ENCODE measurements around the gene AQP1. TPM values are rescaled to one million over a fixed set of nuclear protein-coding genes. Genes with fewer than 3 reads are reported as not detected.

The AQP1 gene
- total RNA-seq, 1 experiment from 2014 or later: 0.49 TPM

- Histone ChIP-seq H3K27me3 (replicated peaks; ENCODE audit: insufficient read depth, low read depth, low read length, poor library complexity) (no peaks in the 10 kb centered on the region), H3K27ac (ENCODE audit: low read depth, low read length, poor library complexity, severe bottlenecking) (no peak overlapping the region), H3K9me3 (ENCODE audit: low read depth, low read length, poor library complexity, severe bottlenecking) (no peaks in the 10 kb centered on the region), H3K4me1 (ENCODE audit: insufficient read depth, low read length, poor library complexity, severe bottlenecking) (no peaks in the 10 kb centered on the region), H3K4me3 (ENCODE audit: low read depth, low read length, poor library complexity, severe bottlenecking) (no peak overlapping the region), H3K36me3 (ENCODE audit: insufficient read depth, low read length, poor library complexity, severe bottlenecking) (no peaks in the 10 kb centered on the region)
- ChIA-PET POLR2A (ENCODE audit: low non-redundant PET) (no interaction called here), CTCF (no interaction called here)
- intact Hi-C loops (cut with micrococcal nuclease; ENCODE audit: unreplicated experiment): no loop called here
- no peak for TF ChIP-seq EZH2 (IDR thresholded peaks at IDR 0.05; ENCODE audit: borderline replicate concordance, low read depth, low read length, poor library complexity, severe bottlenecking)
- no peak for TF ChIP-seq CTCF (conservative IDR thresholded peaks at IDR 0.05; ENCODE audit: low read depth, low read length)
- no TSS peak for BruUV-seq (replicated peaks)
- no peak for DNase-seq (ENCODE audit: low spot score)
Observed at GRCh38 chr7:30879139-30880124, 32.2 kb upstream of the AQP1 start.

DNA sequence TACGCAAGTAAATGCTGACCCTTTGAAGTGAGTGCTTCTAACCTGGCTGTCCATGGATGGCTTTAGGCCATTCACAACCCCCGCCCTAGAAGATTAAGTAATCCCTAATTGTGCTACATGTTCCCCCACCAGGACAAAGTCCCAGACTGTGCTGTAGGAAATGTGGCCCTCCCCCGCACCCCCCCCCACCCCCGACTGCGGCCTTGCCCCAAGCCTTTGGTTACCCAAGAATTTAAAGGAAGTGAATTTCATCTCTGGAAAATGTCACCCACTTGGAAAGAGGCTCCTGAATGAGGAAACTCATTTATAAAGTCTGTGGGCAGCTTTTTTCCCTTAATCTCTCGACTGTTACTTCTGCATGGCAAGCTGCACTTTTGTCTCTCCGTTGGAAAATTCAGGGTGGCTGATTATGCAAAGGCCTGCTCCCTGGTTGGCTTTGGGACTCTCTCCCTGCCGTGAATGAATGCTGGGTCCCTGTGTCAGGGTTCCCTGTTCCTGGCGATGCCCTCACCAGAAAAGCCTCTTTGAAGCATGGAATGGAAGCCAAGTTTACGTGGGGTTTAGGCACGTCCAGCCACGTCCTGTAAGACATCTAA is 31.4 kb upstream of the AQP1 start:
- DNase-seq (ENCODE audit: low spot score): no peak
- intact Hi-C loops (cut with micrococcal nuclease; ENCODE audit: unreplicated experiment): no loop called here
- H3K4me3 ChIP-seq (ENCODE audit: low read depth, low read length, poor library complexity, severe bottlenecking): no peak overlapping the region
- ChIA-PET POLR2A (ENCODE audit: low non-redundant PET) (no interaction called here), CTCF (no interaction called here)
- H3K9me3 ChIP-seq (ENCODE audit: low read depth, low read length, poor library complexity, severe bottlenecking): no peaks in the 10 kb centered on the region
- no peaks in the 10 kb centered on the region for H3K4me1 ChIP-seq (ENCODE audit: insufficient read depth, low read length, poor library complexity, severe bottlenecking)
- TF ChIP-seq CTCF (conservative IDR thresholded peaks at IDR 0.05; ENCODE audit: low read depth, low read length): no peak
- TF ChIP-seq EZH2 (IDR thresholded peaks at IDR 0.05; ENCODE audit: borderline replicate concordance, low read depth, low read length, poor library complexity, severe bottlenecking): no peak
- BruUV-seq (replicated peaks): no TSS peak
- no peaks in the 10 kb centered on the region for H3K27me3 ChIP-seq (replicated peaks; ENCODE audit: insufficient read depth, low read depth, low read length, poor library complexity)
- no peak overlapping the region for H3K27ac ChIP-seq (ENCODE audit: low read depth, low read length, poor library complexity, severe bottlenecking)
- H3K36me3 ChIP-seq (ENCODE audit: insufficient read depth, low read length, poor library complexity, severe bottlenecking): no peaks in the 10 kb centered on the region

- Histone ChIP-seq H3K27me3 (replicated peaks; ENCODE audit: insufficient read depth, low read depth, low read length, poor library complexity) (no peaks in the 10 kb centered on the region), H3K9me3 (ENCODE audit: low read depth, low read length, poor library complexity, severe bottlenecking) (no peaks in the 10 kb centered on the region), H3K4me3 (ENCODE audit: low read depth, low read length, poor library complexity, severe bottlenecking) (no peak overlapping the region), H3K27ac (ENCODE audit: low read depth, low read length, poor library complexity, severe bottlenecking) (no peak overlapping the region), H3K36me3 (ENCODE audit: insufficient read depth, low read length, poor library complexity, severe bottlenecking) (no peaks in the 10 kb centered on the region), H3K4me1 (ENCODE audit: insufficient read depth, low read length, poor library complexity, severe bottlenecking) (no peaks in the 10 kb centered on the region)
- ChIA-PET POLR2A (ENCODE audit: low non-redundant PET) (no interaction called here), CTCF (no interaction called here)
- no peak for TF ChIP-seq EZH2 (IDR thresholded peaks at IDR 0.05; ENCODE audit: borderline replicate concordance, low read depth, low read length, poor library complexity, severe bottlenecking)
- TF ChIP-seq CTCF (conservative IDR thresholded peaks at IDR 0.05; ENCODE audit: low read depth, low read length): no peak
- no TSS peak for BruUV-seq (replicated peaks)
- intact Hi-C loops (cut with micrococcal nuclease; ENCODE audit: unreplicated experiment): no loop called here
- DNase-seq (ENCODE audit: low spot score): no peak
Observed at GRCh38 chr7:30880941-30881340, 30.7 kb upstream of the AQP1 start.
